HEK293 (cell line): ENCODE results near the gene KRT38.
A peak's percentile ranks its signal among the peaks of the same experiment; 100 is the strongest.

Experiments used
- CTCF ChIA-PET: fragments of 350-600 bp; formaldehyde crosslinking; extraction: SDS; loops from one replicate; lab custom pipeline; 2021; ENCODE audit warnings: antibody characterized with exemption; lab: Yijun Ruan, JAX
- POLR2A ChIA-PET: fragments of 300-600 bp; formaldehyde crosslinking; extraction: SDS; loops from one replicate; lab custom pipeline; 2020; ENCODE audit warnings: antibody characterized with exemption, inconsistent platforms; lab: Yijun Ruan, JAX
- H3K27ac ChIP-seq: fragments of 200-500 bp; sonication (Bioruptor generic); 2 replicates; pipeline ENCODE4 v1.5.1; 2014; ENCODE audit warnings: low read depth, low read length, control low read depth, inconsistent platforms; ENCODE audit errors: extremely low read depth
- H3K36me3 ChIP-seq, 2 experiments: fragments of 200-500 bp in 1 of 2; sonication (Bioruptor generic) in 1 of 2; 1 replicate in 1 of 2; 2 replicates in 1 of 2; pipeline ENCODE4 v1.5.1; 2014 to 2017; ENCODE audit warnings: inconsistent platforms in 2 of 2, low read length in 2 of 2; ENCODE audit not compliant: control insufficient read depth in 2 of 2, insufficient read depth in 1 of 2
- H3K4me1 ChIP-seq: fragments of 200-500 bp; sonication (Bioruptor generic); 2 replicates; pipeline ENCODE4 v1.5.1; 2014; ENCODE audit warnings: mild to moderate bottlenecking, low read length, inconsistent platforms; ENCODE audit not compliant: control insufficient read depth, insufficient read depth
- H3K4me3 ChIP-seq: 2 replicates; pipeline ENCODE4 v1.5.1; 2011; ENCODE audit warnings: low read depth, mild to moderate bottlenecking, control low read depth, low read length, moderate library complexity
- H3K9me3 ChIP-seq: fragments of 200-500 bp; sonication (Bioruptor generic); 2 replicates; pipeline ENCODE4 v1.5.1; 2014; ENCODE audit warnings: low read depth, low read length, inconsistent platforms; ENCODE audit not compliant: control insufficient read depth, insufficient read depth
- GFI1B ChIP-seq: fragments of 450-650 bp; formaldehyde crosslinking; IDR thresholded peaks from 2 replicates; pipeline ENCODE4 v1.5.1; 2016; ENCODE audit warnings: missing biosample characterization, missing genetic modification characterization
- HOXD13 ChIP-seq: sonication (generic); formaldehyde crosslinking; IDR thresholded peaks from 2 replicates; pipeline ENCODE4 v1.8.0; 2022; ENCODE audit warnings: missing genetic modification reagents, borderline replicate concordance
- OSR2 ChIP-seq: fragments of 450-650 bp; formaldehyde crosslinking; IDR thresholded peaks from 2 replicates; pipeline ENCODE4 v1.5.1; 2016; ENCODE audit warnings: missing biosample characterization, missing genetic modification characterization
- PRDM10 ChIP-seq: fragments of 450-650 bp; formaldehyde crosslinking; IDR thresholded peaks from 2 replicates; pipeline ENCODE4 v1.5.1; 2016; ENCODE audit warnings: missing biosample characterization, missing genetic modification characterization
- SCRT2 ChIP-seq: fragments of 450-650 bp; formaldehyde crosslinking; IDR thresholded peaks from 2 replicates; pipeline ENCODE4 v1.5.1; 2016; ENCODE audit warnings: missing biosample characterization, missing genetic modification characterization
- ZBTB49 ChIP-seq: fragments of 450-650 bp; formaldehyde crosslinking; IDR thresholded peaks from 2 replicates; pipeline ENCODE4 v1.5.1; 2016; ENCODE audit warnings: missing biosample characterization, missing genetic modification characterization, low read depth
- ZNF184 ChIP-seq: fragments of 450-650 bp; IDR thresholded peaks from 2 replicates; pipeline ENCODE4 v1.5.1; 2018; ENCODE audit warnings: missing biosample characterization, mild to moderate bottlenecking, missing genetic modification characterization
- ZNF324 ChIP-seq: fragments of 450-650 bp; formaldehyde crosslinking; IDR thresholded peaks from 2 replicates; pipeline ENCODE4 v1.5.1; 2016; ENCODE audit warnings: missing biosample characterization, missing genetic modification characterization
- ZNF398 ChIP-seq: fragments of 450-650 bp; formaldehyde crosslinking; IDR thresholded peaks from 2 replicates; pipeline ENCODE4 v1.5.1; 2017; ENCODE audit warnings: missing biosample characterization, missing genetic modification characterization
- ZNF404 ChIP-seq: fragments of 450-650 bp; formaldehyde crosslinking; IDR thresholded peaks from 2 replicates; pipeline ENCODE4 v1.5.1; 2017; ENCODE audit warnings: missing biosample characterization, missing genetic modification characterization
- ZNF549 ChIP-seq: fragments of 450-650 bp; IDR thresholded peaks from 2 replicates; pipeline ENCODE4 v1.5.1; 2018; ENCODE audit warnings: missing biosample characterization, missing genetic modification characterization, mild to moderate bottlenecking, inconsistent platforms, moderate library complexity
- ZNF629 ChIP-seq: fragments of 450-650 bp; formaldehyde crosslinking; IDR thresholded peaks from 2 replicates; pipeline ENCODE4 v1.5.1; 2017; ENCODE audit warnings: missing biosample characterization, missing genetic modification characterization
- ZNF660 ChIP-seq: fragments of 450-650 bp; IDR thresholded peaks from 2 replicates; pipeline ENCODE4 v1.5.1; 2018; ENCODE audit warnings: missing biosample characterization, mild to moderate bottlenecking, missing genetic modification characterization
- ZSCAN18 ChIP-seq: fragments of 450-650 bp; formaldehyde crosslinking; IDR thresholded peaks from 2 replicates; pipeline ENCODE4 v1.5.1; 2016; ENCODE audit warnings: missing biosample characterization, missing genetic modification characterization
- ZSCAN4 ChIP-seq: fragments of 450-650 bp; formaldehyde crosslinking; IDR thresholded peaks from 2 replicates; pipeline ENCODE4 v1.5.1; 2017; ENCODE audit warnings: missing biosample characterization, missing genetic modification characterization

KRT38 gene

GRCh38 chr17:41464682-41465081 lies 23.9 kb upstream of the KRT38 start:
- POLR2A ChIA-PET = no interaction called here
- H3K4me3 ChIP-seq = no peak overlapping the region
- TF ChIP-seq ZNF398 (tag by site-specific recombination) (no peak), OSR2 (0 out of 2 replicates have a peak, but pooled peaks have one; percentile 15), ZNF629 (tag by site-specific recombination) (peak; percentile 56; the same call in 1 of the 2 replicates), GFI1B (tag by site-specific recombination) (peak; percentile 61; the same call in 1 of the 2 replicates), ZNF404 (no peak), ZSCAN4 (tag by site-specific recombination) (peak; percentile 39; the same call in 1 of the 2 replicates), ZSCAN18 (tag by site-specific recombination) (no peak), HOXD13 (CRISPR knock-in tag) (no peak), ZNF324 (tag by site-specific recombination) (no peak), PRDM10 (tag by site-specific recombination) (peak; percentile 10; the same call in 1 of the 2 replicates), SCRT2 (tag by site-specific recombination) (peak; percentile 17; the same call in 1 of the 2 replicates), ZBTB49 (no peak), ZNF184 (tag by site-specific recombination) (0 out of 2 replicates have a peak, but pooled peaks have one; percentile 42), ZNF660 (tag by site-specific recombination) (peak; percentile 76), ZNF549 (tag by site-specific recombination) (no peak)
- TF ChIP-seq, all 188 proteins: peak for 8
- CTCF ChIA-PET = interaction anchor here (0.7 to 1.2 kb wide), 3 partner anchors 47 to 201 kb away, joined by 3 to 4 read pairs (median 4); no protein-coding TSS in a partner anchor
- Histone ChIP-seq H3K9me3 (no peaks in the 10 kb centered on the region), H3K27ac (no peak overlapping the region), H3K4me1 (no peaks in the 10 kb centered on the region), H3K36me3 (no peaks in the 10 kb centered on the region)
